GM21576 (cell line): Measurements from ENCODE around the gene RCAN1.
"Not testable (repeated sequence)": the region's sequence is repeated elsewhere in the genome, so short reads cannot be mapped to it uniquely, and the experiment has no call there.

Experiments
- ATAC-seq: cut with Tn5 transposase; IDR thresholded peaks from one replicate; pipeline ENCODE4 v1.9.1; 2021; ENCODE audit warnings: mild to moderate bottlenecking, moderate library complexity; ENCODE audit not compliant: unreplicated experiment

RCAN1 gene

DNA sequence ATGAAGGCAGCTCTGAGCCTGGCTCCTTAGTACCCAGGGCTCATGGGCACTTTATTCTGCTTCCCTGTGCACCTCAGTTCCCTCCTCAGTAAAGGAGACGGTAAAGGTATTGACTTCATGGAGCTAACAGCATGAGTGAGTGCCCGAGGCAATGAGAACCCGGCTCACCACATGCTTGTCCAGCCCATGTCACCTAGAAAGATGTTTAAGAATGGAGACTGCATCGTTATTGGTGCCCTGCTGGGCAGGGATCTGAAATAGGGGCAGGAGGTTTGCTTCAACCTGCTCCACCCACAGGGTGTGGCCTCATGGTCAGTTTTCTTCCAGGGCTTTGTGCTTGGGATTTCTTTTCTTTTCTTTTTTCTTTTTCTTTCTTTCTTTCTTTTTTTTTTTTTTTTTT lies 95.9 kb downstream of the RCAN1 start:
- ATAC-seq = no peak

DNA sequence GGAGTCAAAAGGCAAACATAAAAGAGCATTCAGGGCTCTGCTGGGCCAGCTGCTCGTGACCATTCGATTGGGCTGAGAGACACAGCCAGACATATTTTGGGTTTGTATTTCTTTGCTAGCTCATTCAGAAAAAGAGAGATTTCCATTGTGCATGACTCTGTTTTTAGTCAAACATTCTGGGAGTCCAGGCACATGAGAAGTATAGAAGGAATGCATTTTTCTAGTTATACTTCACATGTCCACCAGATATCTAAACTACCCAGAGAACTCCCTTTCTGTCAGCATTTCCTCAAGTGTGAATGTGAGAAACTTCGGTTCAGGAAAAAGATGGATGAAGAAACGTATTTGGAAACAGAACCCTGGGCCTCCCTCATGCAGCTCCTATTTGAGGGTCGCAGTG lies 96.6 kb downstream of the RCAN1 start:
- ATAC-seq = no peak

DNA sequence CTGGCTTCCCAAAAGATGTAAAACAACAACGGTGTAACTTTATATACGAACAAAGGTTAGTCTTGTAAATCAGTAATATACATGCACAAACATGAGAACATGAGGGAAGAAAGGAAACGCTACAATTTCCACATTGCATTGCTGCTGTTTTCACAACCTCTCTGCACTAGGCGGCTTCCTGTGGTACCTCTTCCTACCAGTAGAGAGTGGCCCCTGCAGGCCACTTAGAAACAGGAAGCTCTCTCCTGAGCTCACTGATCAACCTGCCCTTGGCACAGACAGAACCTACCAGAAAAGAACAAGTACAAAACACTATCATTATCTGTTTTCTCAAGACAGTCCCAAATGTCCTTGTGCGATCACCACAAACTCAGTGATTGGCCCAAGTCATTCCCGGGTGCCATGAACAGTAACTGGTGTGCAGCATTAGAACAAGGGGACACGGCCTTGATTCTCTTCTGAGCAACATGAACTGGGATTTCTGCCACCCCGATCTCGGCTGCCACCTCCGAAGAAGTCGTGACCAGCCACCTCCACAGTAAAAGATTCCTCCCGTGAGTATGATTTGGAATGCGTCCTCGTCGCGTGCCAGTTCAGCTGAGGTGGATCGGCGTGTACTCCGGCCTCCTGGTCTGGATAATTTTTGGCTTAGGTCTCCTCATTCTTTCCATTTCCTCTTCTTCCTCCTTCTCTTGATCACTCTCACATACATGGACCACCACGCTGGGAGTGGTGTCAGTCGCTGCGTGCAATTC lies 97.2 kb downstream of the RCAN1 start:
- no peak for ATAC-seq

DNA sequence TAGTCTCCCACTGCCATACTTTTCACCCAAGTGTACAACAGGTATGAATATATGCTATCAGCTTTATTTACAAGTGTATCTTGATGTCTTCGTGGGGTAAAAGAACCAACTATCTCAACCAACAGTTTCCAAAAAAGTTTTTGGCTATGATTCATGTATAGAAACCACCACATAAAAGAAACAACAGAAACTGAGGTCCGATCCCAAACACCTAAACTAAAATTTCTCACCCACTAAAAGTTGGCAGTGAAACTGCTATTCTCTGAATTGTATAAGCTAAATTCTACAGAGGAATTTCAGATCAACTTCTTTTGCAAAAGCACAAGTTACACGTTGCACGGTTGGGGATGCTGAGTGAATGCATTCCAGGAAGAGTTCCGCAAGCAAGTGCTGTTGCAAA lies 97.9 kb downstream of the RCAN1 start:
- no peak for ATAC-seq

DNA sequence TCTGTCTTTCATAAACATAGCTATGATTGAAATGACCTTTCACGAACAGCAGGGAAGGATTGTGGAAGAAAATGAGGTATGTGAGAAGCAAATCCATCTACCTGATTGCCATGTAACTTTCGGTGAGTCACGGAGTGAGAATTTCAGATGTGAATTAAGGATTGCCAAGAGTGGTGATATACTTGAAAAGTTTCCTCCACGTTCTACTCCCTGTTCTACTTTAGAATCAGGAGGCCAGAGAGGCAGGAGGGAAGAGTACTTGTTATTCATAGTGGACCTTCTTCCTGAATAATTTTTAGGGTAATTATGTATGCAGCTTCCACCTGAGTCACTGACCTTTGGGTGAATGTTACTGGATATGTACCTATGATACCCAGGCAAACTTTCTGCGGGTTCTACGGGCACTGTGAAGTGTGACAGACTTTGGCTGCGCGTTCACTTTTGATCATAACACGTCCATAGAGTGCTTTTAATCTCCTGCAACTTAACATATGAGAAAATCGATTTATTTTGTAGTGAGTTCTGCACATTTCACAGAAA lies 100.3 kb downstream of the RCAN1 start:
- no peak for ATAC-seq

DNA sequence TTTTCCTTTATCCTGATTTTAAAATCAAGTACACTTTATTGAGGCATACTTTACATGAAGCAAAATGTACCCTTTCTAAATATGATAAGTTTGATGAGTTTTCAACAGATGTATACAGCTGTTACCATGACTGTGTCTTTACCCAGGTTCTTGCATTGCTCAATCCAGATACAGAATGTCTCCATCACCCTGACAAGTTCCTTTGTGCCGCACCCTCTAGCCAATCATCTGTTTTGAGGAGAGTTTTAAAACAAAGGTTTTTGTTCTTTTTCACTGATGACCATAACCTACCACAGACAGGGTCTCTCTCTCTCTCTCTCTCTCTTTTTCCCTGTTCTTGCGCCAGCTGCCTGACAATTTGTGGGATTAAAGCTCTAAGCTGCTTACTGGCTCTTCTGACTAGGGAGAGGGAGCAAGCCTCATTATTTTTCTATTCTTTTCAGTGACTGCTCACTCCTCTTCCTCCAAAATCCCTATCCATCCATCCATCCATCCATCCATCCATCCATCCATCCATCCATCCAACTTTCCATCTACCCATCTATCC lies 101.7 kb downstream of the RCAN1 start:
- no peak for ATAC-seq

DNA sequence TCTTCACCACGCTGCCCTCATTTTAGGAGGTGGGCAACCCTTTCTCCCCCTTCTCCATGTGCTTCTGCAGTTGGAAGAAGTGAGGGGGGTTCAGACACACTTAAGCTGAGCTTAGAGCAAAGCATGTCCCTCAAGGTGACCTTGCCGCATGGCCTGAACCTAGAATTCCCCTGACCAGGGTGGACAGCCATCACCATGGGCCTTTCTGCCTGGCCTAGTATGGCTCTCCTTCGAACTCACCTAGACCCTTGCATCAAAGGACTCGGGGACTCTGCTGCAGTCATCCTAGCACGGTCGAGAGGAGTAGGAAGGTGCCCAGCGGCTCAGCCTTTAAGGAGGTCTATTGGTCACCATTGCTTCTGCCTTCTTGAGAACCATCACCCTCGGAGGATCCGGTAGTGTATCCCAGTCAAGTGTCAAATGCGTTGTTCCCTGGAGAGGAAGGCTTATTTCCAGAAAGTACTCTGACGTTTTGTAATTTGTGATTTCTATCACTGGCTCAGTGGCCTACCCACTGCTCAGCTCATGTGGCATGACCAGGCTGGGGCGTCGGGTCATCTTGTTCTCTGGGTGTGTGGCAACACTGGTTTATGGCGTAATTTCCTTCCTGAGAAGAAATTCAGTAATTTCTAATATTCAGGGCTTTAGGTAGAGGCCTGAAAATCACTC lies 103.0 kb downstream of the RCAN1 start, which contains the start of gene KCNE1:
TSS of gene KCNE1 (minus strand) at position 424 of the 669 bp plus-strand sequence. CDS start 62,576 bp downstream, outside the sequence.
- no peak for ATAC-seq

DNA sequence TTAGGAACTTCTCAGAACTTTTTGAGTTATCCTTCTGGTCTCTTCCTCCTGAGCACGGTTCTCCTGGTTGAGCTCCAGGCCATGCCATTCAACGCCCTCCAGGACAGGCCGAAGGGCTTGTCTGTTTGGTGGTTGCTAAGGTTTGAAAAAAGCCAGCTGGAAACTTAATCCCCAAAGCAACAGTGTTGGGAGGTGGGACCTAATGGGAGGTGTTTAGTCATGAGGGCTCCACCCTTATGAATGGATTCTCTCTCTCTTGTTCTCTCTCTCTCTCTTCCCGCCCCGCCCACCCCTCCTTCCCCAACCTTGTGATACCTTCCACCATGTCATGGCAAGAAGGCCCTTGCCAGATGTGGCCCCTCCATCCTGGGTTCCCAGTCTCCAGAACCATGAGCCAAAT lies 103.7 kb downstream of the RCAN1 start:
- no peak for ATAC-seq

DNA sequence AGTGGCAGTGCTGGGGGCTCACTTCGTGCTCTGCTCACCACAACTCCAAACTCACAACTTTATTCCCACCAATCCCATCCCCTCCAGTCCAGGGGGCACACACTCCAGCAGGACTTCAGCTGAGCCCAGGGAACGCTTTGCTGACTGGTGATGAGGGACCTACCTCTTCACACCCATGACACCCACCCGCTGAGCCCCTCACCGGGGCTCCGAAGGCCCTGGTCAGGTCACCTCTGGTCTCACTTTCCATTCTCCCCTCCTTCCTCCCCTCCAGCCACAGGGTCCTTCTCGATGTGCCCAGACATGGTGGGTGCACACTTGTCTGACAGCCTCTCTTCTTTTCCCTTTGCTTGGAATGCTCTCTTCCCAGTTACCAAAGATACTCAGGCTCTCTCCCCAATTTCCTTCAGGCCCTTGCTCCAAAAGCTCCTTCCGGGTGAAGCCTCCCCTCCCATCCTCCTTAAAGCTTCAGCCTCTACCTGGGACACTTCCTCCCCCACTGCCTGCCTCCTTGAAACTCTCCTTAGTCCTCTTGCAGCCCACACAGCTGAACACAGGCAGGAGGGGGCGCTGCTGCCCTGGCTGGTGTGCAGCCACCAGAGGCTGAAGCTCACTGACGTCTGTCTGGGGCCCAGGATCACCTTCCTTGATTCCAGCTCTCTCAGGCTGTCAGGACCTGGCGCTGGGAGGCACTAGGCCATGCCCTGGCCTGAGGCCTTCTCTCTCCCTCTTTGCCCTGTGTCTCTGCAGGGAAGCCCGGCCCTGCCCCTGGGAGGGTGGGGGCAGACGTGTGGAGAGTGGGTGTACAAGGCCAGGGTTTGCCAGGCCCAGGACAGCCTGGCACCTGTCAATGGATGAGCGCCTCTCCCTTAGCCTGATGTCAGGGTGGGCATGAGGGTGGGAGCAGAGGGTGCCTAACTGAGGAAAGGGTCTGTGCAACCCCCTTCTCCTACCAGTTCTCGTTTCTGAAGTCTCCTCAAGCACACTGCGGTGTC lies 104.5 kb downstream of the RCAN1 start:
- peak; percentile 60 for ATAC-seq

DNA sequence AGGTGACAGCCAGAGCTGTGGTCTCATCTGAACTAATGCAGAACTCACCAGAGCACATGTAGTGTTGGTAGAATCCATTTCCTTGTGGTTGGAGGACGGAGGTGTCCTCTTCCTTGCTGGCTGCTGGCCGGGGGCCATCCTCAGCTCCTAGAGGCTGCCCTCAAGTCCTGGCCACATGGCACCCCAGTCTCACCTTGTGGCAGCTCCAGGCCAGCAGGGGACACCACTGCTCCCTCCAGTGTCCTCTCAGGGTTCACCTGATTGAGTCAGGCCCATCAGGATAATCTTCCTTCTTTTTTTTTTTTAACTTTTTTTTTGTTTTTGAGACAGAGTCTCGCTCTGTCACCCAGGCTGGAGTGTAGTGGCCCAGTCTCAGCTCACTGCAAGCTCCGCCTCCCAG lies 105.8 kb downstream of the RCAN1 start:
- no peak for ATAC-seq

DNA sequence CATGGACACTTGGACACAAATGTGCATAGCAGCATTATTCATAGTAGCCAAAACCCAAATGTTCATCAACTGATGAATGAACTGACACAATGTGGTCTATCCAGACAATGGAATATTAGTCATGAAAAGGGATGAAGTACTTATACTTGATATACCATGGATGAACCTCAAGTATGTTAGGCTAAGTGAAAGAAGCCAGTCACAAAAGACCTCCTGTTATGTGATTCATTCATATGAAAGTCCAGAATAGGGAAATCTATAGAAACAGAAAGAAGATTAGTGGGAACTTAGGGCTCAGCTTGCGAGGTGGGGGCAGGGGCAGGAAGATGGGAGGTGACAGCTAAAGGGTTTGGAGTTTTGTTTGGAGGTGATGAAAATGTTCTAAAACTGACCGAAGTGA lies 110.3 kb downstream of the RCAN1 start:
- ATAC-seq = no peak

DNA sequence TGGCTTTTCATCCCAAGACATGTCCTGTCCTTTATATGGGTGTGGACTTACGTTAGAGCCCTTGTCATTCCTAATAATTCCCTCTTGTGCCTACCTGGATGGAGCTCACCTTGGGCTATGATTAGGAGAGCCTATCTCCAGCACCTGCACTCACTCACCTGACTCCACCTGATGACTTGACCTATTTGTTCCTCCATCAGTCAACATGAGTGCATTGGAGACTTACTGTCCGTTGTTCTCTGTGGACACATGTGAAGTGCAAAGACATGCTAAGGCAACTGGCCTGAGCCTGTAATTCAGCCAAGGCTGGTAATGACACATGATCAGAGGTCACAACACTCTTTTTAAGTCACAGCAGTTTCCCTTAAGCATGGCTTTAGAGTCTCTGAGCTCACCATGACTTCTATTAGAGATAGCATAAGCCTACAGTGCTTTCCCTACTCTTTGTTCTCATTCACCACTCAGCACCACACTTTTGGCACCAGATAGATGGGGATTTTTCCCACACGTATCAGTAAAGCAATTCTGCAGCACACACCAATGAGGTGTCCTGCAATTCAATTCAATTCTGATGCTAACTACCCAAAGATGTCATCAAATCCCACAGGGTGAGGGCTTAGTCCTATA lies 112.3 kb downstream of the RCAN1 start:
- no peak for ATAC-seq

DNA sequence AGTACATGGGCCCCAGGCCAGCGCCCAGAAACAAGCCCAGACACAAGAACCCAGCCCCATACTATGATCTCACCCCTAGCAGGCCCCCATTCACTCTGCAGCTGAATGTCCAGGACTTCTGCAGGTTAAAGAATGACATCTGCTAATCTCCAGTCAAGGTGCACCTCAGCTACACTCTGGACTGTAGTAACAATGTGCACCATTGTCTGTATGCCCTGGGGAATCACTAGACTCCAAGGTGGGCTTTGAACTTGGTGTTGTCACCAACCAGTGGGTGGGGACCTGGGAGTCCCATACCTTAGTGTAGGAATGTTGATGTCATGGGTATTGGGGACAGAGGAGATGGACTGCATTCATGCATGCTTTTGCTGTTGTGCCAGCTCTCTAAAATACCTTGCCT lies 113.2 kb downstream of the RCAN1 start:
- no peak for ATAC-seq

DNA sequence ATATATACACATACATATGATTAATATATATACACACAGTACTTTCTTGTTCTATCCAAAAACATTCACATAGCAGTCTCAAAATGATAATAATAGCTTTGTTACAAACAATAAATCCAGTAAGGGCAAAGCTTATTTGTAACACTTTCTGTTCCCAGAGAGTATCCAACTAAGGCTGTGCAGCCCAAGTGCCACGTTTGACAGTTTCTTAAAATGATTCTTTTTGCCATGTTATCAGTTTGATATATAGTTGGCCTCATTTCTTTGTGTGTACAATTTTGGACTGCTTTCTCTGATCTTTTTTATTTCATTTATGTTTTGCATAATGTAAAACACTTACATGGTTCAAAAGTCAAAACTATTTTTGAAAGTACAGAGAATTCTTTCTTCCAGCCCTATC lies 114.7 kb downstream of the RCAN1 start:
- ATAC-seq = no peak

DNA sequence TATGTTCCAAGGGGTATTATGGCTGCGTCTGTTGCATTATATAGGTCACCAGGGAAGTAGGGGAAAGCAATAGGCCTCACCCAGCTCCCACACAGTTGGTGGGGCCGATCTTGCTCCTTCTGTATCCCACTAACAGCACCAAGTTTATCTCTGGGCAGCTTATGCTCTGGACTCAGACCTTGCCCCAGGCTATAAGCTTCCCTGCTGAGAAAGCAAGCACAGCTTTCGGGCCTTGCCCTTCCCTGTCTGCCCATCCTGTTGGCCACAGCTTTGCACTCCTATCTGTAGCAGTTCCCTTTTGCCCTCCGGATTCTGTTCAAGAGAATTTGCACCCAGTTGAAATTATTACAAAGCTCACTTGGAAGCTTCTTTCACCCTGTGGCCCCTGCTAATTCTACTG lies 115.8 kb downstream of the RCAN1 start:
- no peak for ATAC-seq

DNA sequence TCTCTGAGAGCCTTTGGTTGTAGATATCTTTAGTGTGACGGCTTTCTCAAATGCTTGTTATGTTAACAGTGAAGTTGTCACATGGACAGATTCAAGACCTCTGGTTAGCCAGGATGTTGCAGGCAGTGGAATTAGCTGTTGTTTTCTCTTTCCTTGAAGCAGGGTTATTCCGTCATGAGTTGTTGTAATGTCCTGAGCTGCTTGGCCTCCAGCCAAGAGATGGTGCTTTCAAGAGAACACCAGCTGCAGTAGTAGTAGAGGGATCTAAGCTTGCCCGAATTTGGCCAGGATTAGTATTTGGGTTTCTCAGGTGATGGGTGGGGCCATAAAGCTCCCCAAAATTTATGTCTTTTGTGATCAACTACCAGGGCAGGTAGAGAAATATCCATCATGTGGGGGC lies 116.3 kb downstream of the RCAN1 start:
- no peak for ATAC-seq

DNA sequence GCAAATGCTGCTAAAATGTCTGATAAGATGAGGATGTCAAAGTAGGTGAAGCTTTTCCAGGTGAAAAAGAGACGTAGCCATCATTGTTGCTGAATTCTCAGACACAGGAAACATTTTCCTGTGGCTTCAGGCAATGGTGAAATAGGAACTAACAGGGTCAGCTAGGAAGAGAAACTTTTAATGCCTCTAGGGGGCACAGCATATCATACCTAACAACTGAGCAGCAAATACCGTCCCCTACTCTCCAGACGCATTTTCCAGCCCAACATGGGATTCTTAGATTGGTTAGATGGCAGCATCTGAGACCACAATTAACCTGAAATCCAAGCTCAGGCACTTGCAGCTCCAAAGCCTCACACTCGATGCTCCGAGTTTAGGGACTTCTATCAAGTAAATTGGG lies 131.1 kb downstream of the RCAN1 start:
- ATAC-seq = not testable (repeated sequence)

DNA sequence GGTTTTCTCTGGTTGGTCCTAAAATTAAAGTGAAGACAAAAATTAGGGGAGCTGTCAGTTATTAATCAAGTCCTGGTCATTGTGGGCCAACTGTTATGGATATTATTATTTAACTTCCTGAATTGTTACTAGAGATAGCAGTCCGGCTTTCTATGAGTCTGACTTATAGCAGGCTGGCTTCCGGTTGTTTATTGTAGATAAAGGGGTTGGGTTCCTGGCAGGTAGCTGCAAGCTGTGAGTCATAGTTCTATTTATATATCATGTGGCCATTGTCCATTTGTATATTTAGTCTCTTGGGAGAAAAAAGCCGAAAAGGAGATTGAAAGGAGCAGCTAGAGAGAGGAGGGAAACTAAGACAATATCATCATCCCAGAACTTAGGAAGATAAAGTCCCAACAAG lies 131.5 kb downstream of the RCAN1 start:
- not testable (repeated sequence) for ATAC-seq

DNA sequence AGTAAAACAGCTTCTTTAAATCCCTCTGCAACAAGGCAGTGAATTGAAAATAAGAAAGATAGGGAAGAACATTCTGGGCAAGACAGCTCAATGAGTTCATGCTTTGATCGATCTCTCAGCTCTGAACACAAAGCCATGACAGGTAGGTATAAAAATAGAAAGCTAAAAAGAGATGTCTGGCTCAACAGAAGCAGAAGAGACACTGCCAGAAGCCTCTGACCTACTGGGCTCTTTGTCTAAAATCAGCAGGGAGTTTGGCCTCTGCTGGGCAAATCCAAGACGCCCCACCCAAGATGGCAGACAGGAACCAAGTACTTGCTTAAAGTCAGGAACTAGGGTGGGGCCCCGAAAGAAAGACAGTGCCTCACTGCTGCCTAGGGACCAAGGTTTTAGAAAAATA lies 147.6 kb downstream of the RCAN1 start:
- not testable (repeated sequence) for ATAC-seq
